Skeletal muscle tissue (tissue), 4 donors: ENCODE measurements around the gene COPRS. TPM values are rescaled to one million over a fixed set of nuclear protein-coding genes. Genes with fewer than 3 reads are reported as not detected.
"Not testable (repeated sequence)": the region's sequence is repeated elsewhere in the genome, so short reads cannot be mapped to it uniquely, and the experiment has no call there.

ENCODE experiments used
- H3K27ac ChIP-seq: one replicate; pipeline ENCODE4 v1.7.0; 2013; ENCODE audit warnings: mild to moderate bottlenecking, low read depth, low read length, inconsistent platforms
- H3K27me3 ChIP-seq, 3 donors: one replicate each; pipeline ENCODE4 v1.7.0; 2013; ENCODE audit warnings: low read length in 3 of 3; ENCODE audit not compliant: control insufficient read depth in 3 of 3, insufficient read depth in 3 of 3
- H3K36me3 ChIP-seq, 3 donors: one replicate each; pipeline ENCODE4 v1.7.0; 2013; ENCODE audit warnings: low read length in 3 of 3; ENCODE audit not compliant: control insufficient read depth in 3 of 3, insufficient read depth in 3 of 3
- H3K4me1 ChIP-seq, 3 donors: one replicate each; pipeline ENCODE4 v1.7.0; 2013; ENCODE audit warnings: low read length in 3 of 3, mild to moderate bottlenecking in 3 of 3; ENCODE audit not compliant: control insufficient read depth in 3 of 3, insufficient read depth in 3 of 3
- H3K4me3 ChIP-seq, 3 donors: one replicate each; pipeline ENCODE4 v1.7.0; 2013; ENCODE audit warnings: low read length in 3 of 3
- H3K9ac ChIP-seq, 3 donors: one replicate each; pipeline ENCODE4 v1.7.0; 2013; ENCODE audit warnings: low read length in 3 of 3, mild to moderate bottlenecking in 3 of 3, moderate library complexity in 2 of 3, low read depth in 1 of 3
- H3K9me3 ChIP-seq, 3 donors: one replicate each; pipeline ENCODE4 v1.7.0; 2013; ENCODE audit warnings: low read length in 3 of 3; ENCODE audit not compliant: control insufficient read depth in 3 of 3
- total RNA-seq: library from RNA; depleted of rRNA; stranded (reverse); fragments of >200 nt; gene quantifications from one replicate; pipeline ENCODE4 v1.2.3, GENCODE V29; 2014
- donor health status: Osteomylitis.

The COPRS gene
- total RNA-seq, 1 donor from 2014 or later = 39.7 TPM

GRCh38 chr17:31815212-31815730, 43.8 kb downstream of the COPRS start:
- no peak overlapping the region for H3K27ac ChIP-seq
- no peaks in the 10 kb centered on the region for H3K36me3 ChIP-seq
- no peak overlapping the region for H3K9ac ChIP-seq
- H3K4me1 ChIP-seq = no peaks in the 10 kb centered on the region
- H3K4me3 ChIP-seq = no peak overlapping the region
- H3K9me3 ChIP-seq = no peaks in the 10 kb centered on the region
- no peaks in the 10 kb centered on the region for H3K27me3 ChIP-seq

- no peak overlapping the region for H3K27ac ChIP-seq
- no peaks in the 10 kb centered on the region for H3K4me1 ChIP-seq
Measured at GRCh38 chr17:31811101-31811500, 47.9 kb downstream of the COPRS start.

GRCh38 chr17:31809876-31810275, 49.2 kb downstream of the COPRS start:
- not testable (repeated sequence) for H3K27ac ChIP-seq, H3K4me3 ChIP-seq, H3K9me3 ChIP-seq, H3K9ac ChIP-seq, H3K36me3 ChIP-seq, H3K4me1 ChIP-seq, H3K27me3 ChIP-seq

More at GRCh38 chr17:31811101-31811500, 47.9 kb downstream of the COPRS start:
- H3K27me3 ChIP-seq = peaks cover 0 to 5% (median 0%) of the 10 kb centered on the region in 3 donors
- H3K4me3 ChIP-seq = no peak overlapping the region
- no peak overlapping the region for H3K9ac ChIP-seq
- no peaks in the 10 kb centered on the region for H3K36me3 ChIP-seq
- H3K9me3 ChIP-seq = no peaks in the 10 kb centered on the region

GRCh38 chr17:31808521-31809050, 50.5 kb downstream of the COPRS start:
- Histone ChIP-seq H3K27ac (no peak overlapping the region), H3K36me3 (no peaks in the 10 kb centered on the region), H3K4me3 (no peak overlapping the region), H3K4me1 (no peaks in the 10 kb centered on the region), H3K9me3 (no peaks in the 10 kb centered on the region), H3K9ac (no peak overlapping the region), H3K27me3 (peaks cover 0 to 5% (median 0%) of the 10 kb centered on the region in 3 donors)

DNA sequence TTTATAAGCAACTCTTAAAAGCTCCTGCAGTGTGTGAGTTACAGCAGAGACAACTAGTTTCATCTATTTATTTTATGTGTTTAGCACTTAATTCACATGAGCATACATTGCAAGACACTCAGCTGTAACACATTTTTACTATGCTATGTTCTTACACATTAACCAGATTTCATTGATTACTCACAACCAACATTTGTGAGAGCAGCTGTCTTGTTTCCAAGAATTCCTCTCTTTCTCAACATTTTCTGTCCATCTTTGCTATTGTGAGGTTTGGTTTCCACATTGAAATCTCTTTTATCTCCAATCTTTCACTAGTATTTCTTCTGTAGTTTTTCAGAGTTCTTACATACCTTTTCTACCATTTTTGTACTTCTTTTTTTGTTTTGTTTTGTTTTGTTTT, 51.2 kb downstream of the COPRS start:
- no peaks in the 10 kb centered on the region for H3K9me3 ChIP-seq
- H3K9ac ChIP-seq = no peak overlapping the region
- H3K36me3 ChIP-seq = no peaks in the 10 kb centered on the region
- H3K4me3 ChIP-seq = no peak overlapping the region
- H3K4me1 ChIP-seq = no peaks in the 10 kb centered on the region
- peaks cover 0 to 5% (median 0%) of the 10 kb centered on the region in 3 donors for H3K27me3 ChIP-seq
- no peak overlapping the region for H3K27ac ChIP-seq

DNA sequence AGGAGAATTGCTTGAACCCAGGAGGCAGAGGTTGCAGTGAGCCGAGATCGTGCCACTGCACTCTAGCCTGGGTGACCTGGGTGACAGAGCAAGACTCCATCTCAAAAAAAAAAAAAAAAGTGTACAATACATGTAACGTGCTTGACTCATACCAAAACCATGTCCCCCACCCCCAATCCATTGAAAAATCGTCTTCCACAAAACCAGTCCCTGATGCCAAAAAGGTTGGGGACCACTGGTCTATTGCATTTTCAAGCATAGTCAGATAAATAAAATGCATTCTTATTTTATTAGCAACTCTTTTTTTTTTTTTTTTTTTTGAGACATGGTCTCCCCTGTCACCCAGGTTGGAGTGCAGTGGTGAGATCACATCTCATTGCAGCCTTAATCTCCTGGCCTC, 52.1 kb downstream of the COPRS start:
- H3K4me3 ChIP-seq = no peak overlapping the region
- H3K27me3 ChIP-seq = peaks cover 0 to 5% (median 0%) of the 10 kb centered on the region in 3 donors

GRCh38 chr17:31803494-31804213, 55.4 kb downstream of the COPRS start:
- Histone ChIP-seq H3K36me3 (no peaks in the 10 kb centered on the region), H3K4me1 (no peaks in the 10 kb centered on the region), H3K9me3 (no peaks in the 10 kb centered on the region), H3K9ac (no peak overlapping the region), H3K4me3 (no peak overlapping the region), H3K27ac (no peak overlapping the region), H3K27me3 (peaks cover 0 to 5% (median 0%) of the 10 kb centered on the region in 3 donors)

More for the DNA sequence above, 52.1 kb downstream of the COPRS start:
- Histone ChIP-seq H3K9ac (no peak overlapping the region), H3K9me3 (no peaks in the 10 kb centered on the region), H3K36me3 (no peaks in the 10 kb centered on the region), H3K4me1 (no peaks in the 10 kb centered on the region), H3K27ac (no peak overlapping the region)

- H3K4me3 ChIP-seq = no peak overlapping the region
- no peaks in the 10 kb centered on the region for H3K9me3 ChIP-seq
- no peaks in the 10 kb centered on the region for H3K36me3 ChIP-seq
Measured at GRCh38 chr17:31802502-31802901, 56.5 kb downstream of the COPRS start.

More at GRCh38 chr17:31802502-31802901, 56.5 kb downstream of the COPRS start:
- Histone ChIP-seq H3K9ac (no peak overlapping the region), H3K27ac (no peak overlapping the region), H3K27me3 (peaks cover 0 to 5% (median 0%) of the 10 kb centered on the region in 3 donors), H3K4me1 (no peaks in the 10 kb centered on the region)
